Right renal cortex interstitium (tissue), 3 donors: Measurements from ENCODE around the gene NEIL1. TPM values are rescaled to one million over a fixed set of nuclear protein-coding genes. Genes with fewer than 3 reads are reported as not detected.
A peak's percentile ranks its signal among the peaks of the same experiment; 100 is the strongest.
"Not testable (repeated sequence)": the region's sequence is repeated elsewhere in the genome, so short reads cannot be mapped to it uniquely, and the experiment has no call there.

Source experiments
- DNase-seq, 3 donors: peaks; one replicate each; pipeline ENCODE4 v3.0.0-alpha.2; 2013; ENCODE audit warnings: low read depth in 3 of 3, low spot score in 2 of 3
- polyA plus RNA-seq, 3 donors: library from polyadenylated mRNA; unstranded; fragments of 120-200 nt; gene quantifications; one replicate each; pipeline ENCODE4 v1.2.1, GENCODE V29; 2013; ENCODE audit not compliant: insufficient read length in 3 of 3

The NEIL1 gene
- polyA plus RNA-seq, 3 donors: 12.4 to 15.1 (median 15.0) TPM

- DNase-seq: not testable (repeated sequence)
Measured at GRCh38 chr15:75332093-75332492, 14.7 kb upstream of the NEIL1 start.

GRCh38 chr15:75333654-75334419, 13.0 kb upstream of the NEIL1 start:
- DNase-seq: not testable (repeated sequence)

- DNase-seq: no peak
Measured at GRCh38 chr15:75335313-75335704, 11.5 kb upstream of the NEIL1 start.

GRCh38 chr15:75335705-75336355, 11.0 kb upstream of the NEIL1 start, which contains the start of gene COMMD4:
COMMD4 (plus strand) TSS chr15:75336063; CDS start chr15:75336090, 27 bp downstream.
- peak; percentile 85 to 91 (median 85) for DNase-seq

GRCh38 chr15:75338661-75339240, 8.1 kb upstream of the NEIL1 start:
- no peak for DNase-seq

- DNase-seq: no peak
Measured at GRCh38 chr15:75339531-75340240, 7.2 kb upstream of the NEIL1 start.

- no peak for DNase-seq
Measured at GRCh38 chr15:75342221-75342620, 4.6 kb upstream of the NEIL1 start.

GRCh38 chr15:75343953-75344352, 2.9 kb upstream of the NEIL1 start:
- DNase-seq: not testable (repeated sequence)

GRCh38 chr15:75347222-75348033, 589 bp downstream of the NEIL1 start:
- no peak for DNase-seq

- no peak for DNase-seq
Measured at GRCh38 chr15:75348034-75348561, 1.3 kb downstream of the NEIL1 start.

- DNase-seq: no peak
Measured at GRCh38 chr15:75348562-75349350, 1.9 kb downstream of the NEIL1 start.

- not testable (repeated sequence) for DNase-seq
Measured at GRCh38 chr15:75349351-75349669, 2.5 kb downstream of the NEIL1 start.

GRCh38 chr15:75349851-75350588, 3.2 kb downstream of the NEIL1 start:
- DNase-seq: no peak

- DNase-seq: no peak
Measured at GRCh38 chr15:75350601-75351361, 3.9 kb downstream of the NEIL1 start.

GRCh38 chr15:75352186-75353080, 5.6 kb downstream of the NEIL1 start:
- no peak for DNase-seq

GRCh38 chr15:75353604-75354003, 6.8 kb downstream of the NEIL1 start:
- no peak for DNase-seq

- no peak for DNase-seq
Measured at GRCh38 chr15:75354454-75354853, 7.6 kb downstream of the NEIL1 start.
